ENCODE results near the gene UCMA. TPM values are rescaled to one million over a fixed set of nuclear protein-coding genes. Genes with fewer than 3 reads are reported as not detected.
A peak's percentile ranks its signal among the peaks of the same experiment; 100 is the strongest.
"Not testable (repeated sequence)": the region's sequence is repeated elsewhere in the genome, so short reads cannot be mapped to it uniquely, and the experiment has no call there.

UCMA gene, protein sequence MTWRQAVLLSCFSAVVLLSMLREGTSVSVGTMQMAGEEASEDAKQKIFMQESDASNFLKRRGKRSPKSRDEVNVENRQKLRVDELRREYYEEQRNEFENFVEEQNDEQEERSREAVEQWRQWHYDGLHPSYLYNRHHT
- total RNA-seq (2021): not detected in 2 replicates
- not detected for Bru-seq, nascent RNA
- BruChase-seq, experiment 1, labeled RNA remaining after a 2-hour chase: not detected
- BruChase-seq, experiment 2, labeled RNA remaining after a 6-hour chase: not detected
- long read RNA-seq: 0 reads

DNA sequence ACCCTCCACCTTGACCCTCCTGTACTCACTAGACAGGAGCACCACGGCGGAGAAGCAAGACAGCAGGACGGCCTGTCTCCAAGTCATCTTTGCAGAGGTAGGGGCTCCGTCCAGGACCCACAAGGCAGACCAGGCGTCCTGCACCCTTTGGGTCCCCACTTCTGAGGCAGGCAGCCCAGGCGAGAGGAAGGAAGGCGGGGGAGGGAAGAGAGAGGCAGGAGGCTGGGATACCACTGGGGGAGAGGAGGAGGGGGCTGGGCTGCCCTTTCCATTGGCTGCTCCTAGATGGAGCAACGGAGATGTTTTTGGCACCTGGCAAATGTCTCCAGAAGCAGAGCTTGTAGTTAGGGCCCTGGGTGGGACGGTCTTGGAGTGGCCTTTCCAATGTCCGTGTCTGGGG, at the start of gene UCMA:
Gene UCMA (minus strand): TSS at position 203 of the 400 bp plus-strand sequence. CDS start 116 bp downstream, at position 87.
- Histone ChIP-seq H3K36me3 (ENCODE audit: insufficient read depth, low read length, poor library complexity, severe bottlenecking) (no peaks in the 10 kb centered on the region), H3K27ac (ENCODE audit: low read depth, low read length, poor library complexity, severe bottlenecking) (no peak within 1 kb of the TSS), H3K4me3 (ENCODE audit: low read depth, low read length, poor library complexity, severe bottlenecking) (no peak within 1 kb of the TSS), H3K9me3 (ENCODE audit: low read depth, low read length, poor library complexity, severe bottlenecking) (no peaks in the 10 kb centered on the region), H3K27me3 (replicated peaks; ENCODE audit: insufficient read depth, low read depth, low read length, poor library complexity) (no peaks in the 10 kb centered on the region), H3K4me1 (ENCODE audit: insufficient read depth, low read length, poor library complexity, severe bottlenecking) (no peaks in the 10 kb centered on the region)
- DNase-seq (ENCODE audit: low spot score): no peak
- TF ChIP-seq EZH2 (IDR thresholded peaks at IDR 0.05; ENCODE audit: borderline replicate concordance, low read depth, low read length, poor library complexity, severe bottlenecking): no peak
- TF ChIP-seq, protein P1, sequence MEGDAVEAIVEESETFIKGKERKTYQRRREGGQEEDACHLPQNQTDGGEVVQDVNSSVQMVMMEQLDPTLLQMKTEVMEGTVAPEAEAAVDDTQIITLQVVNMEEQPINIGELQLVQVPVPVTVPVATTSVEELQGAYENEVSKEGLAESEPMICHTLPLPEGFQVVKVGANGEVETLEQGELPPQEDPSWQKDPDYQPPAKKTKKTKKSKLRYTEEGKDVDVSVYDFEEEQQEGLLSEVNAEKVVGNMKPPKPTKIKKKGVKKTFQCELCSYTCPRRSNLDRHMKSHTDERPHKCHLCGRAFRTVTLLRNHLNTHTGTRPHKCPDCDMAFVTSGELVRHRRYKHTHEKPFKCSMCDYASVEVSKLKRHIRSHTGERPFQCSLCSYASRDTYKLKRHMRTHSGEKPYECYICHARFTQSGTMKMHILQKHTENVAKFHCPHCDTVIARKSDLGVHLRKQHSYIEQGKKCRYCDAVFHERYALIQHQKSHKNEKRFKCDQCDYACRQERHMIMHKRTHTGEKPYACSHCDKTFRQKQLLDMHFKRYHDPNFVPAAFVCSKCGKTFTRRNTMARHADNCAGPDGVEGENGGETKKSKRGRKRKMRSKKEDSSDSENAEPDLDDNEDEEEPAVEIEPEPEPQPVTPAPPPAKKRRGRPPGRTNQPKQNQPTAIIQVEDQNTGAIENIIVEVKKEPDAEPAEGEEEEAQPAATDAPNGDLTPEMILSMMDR (conservative IDR thresholded peaks at IDR 0.05; ENCODE audit: low read depth, low read length): no peak
- ChIA-PET POLR2A (ENCODE audit: low non-redundant PET) (no interaction called here), CTCF (no interaction called here)
- no TSS peak for BruUV-seq (replicated peaks)
- intact Hi-C loops (cut with micrococcal nuclease; ENCODE audit: unreplicated experiment): no loop called here

- H3K9me3 ChIP-seq (ENCODE audit: low read depth, low read length, poor library complexity, severe bottlenecking); H3K4me3 ChIP-seq (ENCODE audit: low read depth, low read length, poor library complexity, severe bottlenecking); H3K36me3 ChIP-seq (ENCODE audit: insufficient read depth, low read length, poor library complexity, severe bottlenecking); intact Hi-C loops (cut with micrococcal nuclease; ENCODE audit: unreplicated experiment); CTCF ChIA-PET; POLR2A ChIA-PET (ENCODE audit: low non-redundant PET); DNase-seq (ENCODE audit: low spot score); H3K27me3 ChIP-seq (replicated peaks; ENCODE audit: insufficient read depth, low read depth, low read length, poor library complexity); H3K4me1 ChIP-seq (ENCODE audit: insufficient read depth, low read length, poor library complexity, severe bottlenecking); BruUV-seq (replicated peaks); H3K27ac ChIP-seq (ENCODE audit: low read depth, low read length, poor library complexity, severe bottlenecking): not testable (repeated sequence)
Measured at GRCh38 chr10:13282348-13282747, 48.2 kb upstream of the UCMA start.

- Histone ChIP-seq H3K9me3 (ENCODE audit: low read depth, low read length, poor library complexity, severe bottlenecking) (no peaks in the 10 kb centered on the region), H3K27ac (ENCODE audit: low read depth, low read length, poor library complexity, severe bottlenecking) (no peak overlapping the region), H3K4me1 (ENCODE audit: insufficient read depth, low read length, poor library complexity, severe bottlenecking) (no peaks in the 10 kb centered on the region), H3K36me3 (ENCODE audit: insufficient read depth, low read length, poor library complexity, severe bottlenecking) (no peaks in the 10 kb centered on the region), H3K4me3 (ENCODE audit: low read depth, low read length, poor library complexity, severe bottlenecking) (no peak overlapping the region), H3K27me3 (replicated peaks; ENCODE audit: insufficient read depth, low read depth, low read length, poor library complexity) (no peaks in the 10 kb centered on the region)
- CTCF ChIA-PET: interaction anchor here (0.7 kb wide), 1 partner anchor 71 kb away, joined by 4 read pairs; no protein-coding TSS in a partner anchor
- DNase-seq (ENCODE audit: low spot score): peak; percentile 35
- no peak for TF ChIP-seq EZH2 (IDR thresholded peaks at IDR 0.05; ENCODE audit: borderline replicate concordance, low read depth, low read length, poor library complexity, severe bottlenecking)
- TF ChIP-seq, protein P1 (conservative IDR thresholded peaks at IDR 0.05; ENCODE audit: low read depth, low read length): peak; percentile 31; the same call in 1 of the 2 replicates
- BruUV-seq (replicated peaks): no TSS peak
- POLR2A ChIA-PET (ENCODE audit: low non-redundant PET): no interaction called here
- intact Hi-C loops (cut with micrococcal nuclease; ENCODE audit: unreplicated experiment): no loop called here
Measured at GRCh38 chr10:13276749-13277365, 42.7 kb upstream of the UCMA start.

DNA sequence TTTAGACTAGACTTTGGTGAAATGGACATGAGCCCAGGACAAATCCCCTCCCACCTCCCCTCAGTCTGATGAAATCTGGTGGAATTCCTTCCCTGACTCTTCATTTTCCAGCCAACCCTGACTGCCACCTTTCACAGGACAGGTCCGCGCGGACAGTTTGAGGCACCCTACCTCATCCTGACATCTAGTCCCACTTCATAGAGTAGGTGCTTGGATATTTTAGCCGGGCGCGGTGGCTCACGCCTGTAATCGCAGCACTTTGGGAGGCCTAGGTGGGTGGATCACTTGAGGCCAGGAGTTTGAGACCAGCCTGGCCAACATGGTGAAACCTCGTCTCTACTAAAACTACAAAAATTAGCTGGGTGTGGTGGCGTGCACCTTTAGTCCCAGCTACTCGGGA, 42.0 kb upstream of the UCMA start:
- H3K27me3 ChIP-seq (replicated peaks; ENCODE audit: insufficient read depth, low read depth, low read length, poor library complexity); H3K4me3 ChIP-seq (ENCODE audit: low read depth, low read length, poor library complexity, severe bottlenecking); H3K27ac ChIP-seq (ENCODE audit: low read depth, low read length, poor library complexity, severe bottlenecking); H3K36me3 ChIP-seq (ENCODE audit: insufficient read depth, low read length, poor library complexity, severe bottlenecking); H3K4me1 ChIP-seq (ENCODE audit: insufficient read depth, low read length, poor library complexity, severe bottlenecking); DNase-seq (ENCODE audit: low spot score); H3K9me3 ChIP-seq (ENCODE audit: low read depth, low read length, poor library complexity, severe bottlenecking); CTCF ChIA-PET; intact Hi-C loops (cut with micrococcal nuclease; ENCODE audit: unreplicated experiment); BruUV-seq (replicated peaks); POLR2A ChIA-PET (ENCODE audit: low non-redundant PET): not testable (repeated sequence)

All from A673 (cell line).